ENCODE measurements around the gene CFAP52. TPM values are rescaled to one million over a fixed set of nuclear protein-coding genes. Genes with fewer than 3 reads are reported as not detected.
A peak's percentile ranks its signal among the peaks of the same experiment; 100 is the strongest.

The CFAP52 gene
- total RNA-seq, 1 experiment from 2014 or later: not detected

GRCh38 chr17:9646546-9646885, 70.1 kb downstream of the CFAP52 start (continued):
- TF ChIP-seq ZFX (IDR thresholded peaks at IDR 0.05) (no peak), ZBTB33 (IDR thresholded peaks at IDR 0.05; ENCODE audit: extremely low read depth, insufficient replicate concordance, low read length) (no peak), FOSL1 (IDR thresholded peaks at IDR 0.05; ENCODE audit: low read depth) (no peak), POLR2AphosphoS5 (IDR thresholded peaks at IDR 0.05; ENCODE audit: low read depth, low read length) (no peak), SRF (IDR thresholded peaks at IDR 0.05; ENCODE audit: low read depth) (no peak), CBX3 (IDR thresholded peaks at IDR 0.05; ENCODE audit: low read depth) (no peak), JUND (IDR thresholded peaks at IDR 0.05) (no peak), SIN3A (IDR thresholded peaks at IDR 0.05; ENCODE audit: low read depth) (no peak), ELF1 (IDR thresholded peaks at IDR 0.05; ENCODE audit: borderline replicate concordance, low read depth) (no peak)

DNA sequence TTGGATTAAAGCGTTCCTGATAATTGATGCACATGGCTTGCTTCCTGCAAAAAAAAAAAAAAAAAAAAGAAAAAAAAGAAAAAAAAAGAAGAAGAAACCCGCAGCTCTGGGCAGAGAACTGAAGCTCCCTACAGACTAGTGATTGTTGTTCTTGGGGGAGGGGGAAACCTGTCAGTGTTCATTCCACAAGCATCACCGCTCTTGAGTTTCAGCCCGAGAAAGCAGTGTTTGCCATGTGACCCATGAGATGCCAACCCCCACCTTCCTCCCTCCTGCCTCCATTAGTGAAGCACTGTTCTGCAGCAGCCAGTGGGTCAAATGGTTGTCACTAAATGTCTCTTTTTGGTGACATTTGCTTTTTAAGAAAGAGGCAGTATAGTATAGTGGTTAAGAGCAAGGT, 70.6 kb downstream of the CFAP52 start:
- Histone ChIP-seq H3K9me2 (ENCODE audit: insufficient read depth) (no peaks in the 10 kb centered on the region), H3K36me3 (ENCODE audit: control insufficient read depth in 1 of 2, insufficient read depth in 2 of 2, low read length in 2 of 2) (no peaks in the 10 kb centered on the region), H3K9ac (ENCODE audit: low read length) (peak overlapping the region; percentile 78; the same call in 1 of the 2 replicates), H3K79me2 (ENCODE audit: insufficient read depth, low read length) (peaks cover 12% of the 10 kb centered on the region), H2AFZ (ENCODE audit: low read depth, low read length, poor library complexity, severe bottlenecking) (no peak overlapping the region), H3K27ac (ENCODE audit: low read depth, low read length) (no peak overlapping the region), H3K4me3 (replicated peaks in 1 of 2; ENCODE audit: low read depth in 1 of 2, low read length in 2 of 2) (peak overlapping the region in 1 of 2 experiments; percentile 75; a peak in 2 of 4 replicates), H3K4me1 (ENCODE audit: control insufficient read depth in 1 of 2, insufficient read depth in 2 of 2, low read length in 2 of 2) (peaks cover 37 to 51% of the 10 kb centered on the region in 2 experiments), H3K9me3 (ENCODE audit: control insufficient read depth in 1 of 2, insufficient read depth in 1 of 2, low read depth in 1 of 2, low read length in 2 of 2) (no peaks in the 10 kb centered on the region), H3K4me2 (ENCODE audit: low read length) (peak overlapping the region; percentile 90), H3K27me3 (ENCODE audit: insufficient read depth, low read length) (no peaks in the 10 kb centered on the region), H4K20me1 (ENCODE audit: insufficient read depth) (no peaks in the 10 kb centered on the region)
- intact Hi-C loops (cut with micrococcal nuclease): no loop called here
- no peak for ATAC-seq
- ChIA-PET RAD21 (ENCODE audit: low non-redundant PET in 1 of 2, low total read pairs in 2 of 2, uncharacterized antibody in 2 of 2, unreplicated experiment in 2 of 2) (no interaction called here), POLR2A (no interaction called here), CTCF (no interaction called here)
- DNase-seq (ENCODE audit: low read depth, low spot score): no peak
- BruUV-seq (replicated peaks): no TSS peak
- no peak for TF ChIP-seq SRF (IDR thresholded peaks at IDR 0.05; ENCODE audit: low read depth)
- no peak for TF ChIP-seq POLR2AphosphoS5 (IDR thresholded peaks at IDR 0.05; ENCODE audit: low read depth, low read length)
- TF ChIP-seq YY1 (IDR thresholded peaks at IDR 0.05; ENCODE audit: extremely low read depth, insufficient replicate concordance, low read depth, low read length): no peak
- no peak for TF ChIP-seq REST (IDR thresholded peaks at IDR 0.05; ENCODE audit: low read depth)
- TF ChIP-seq SIN3A (IDR thresholded peaks at IDR 0.05; ENCODE audit: low read depth): no peak
- TF ChIP-seq ZNF274 (IDR thresholded peaks at IDR 0.05; ENCODE audit: low read depth, low read length): no peak
- no peak for TF ChIP-seq EZH2 (IDR thresholded peaks at IDR 0.05)
- TF ChIP-seq, protein P1, sequence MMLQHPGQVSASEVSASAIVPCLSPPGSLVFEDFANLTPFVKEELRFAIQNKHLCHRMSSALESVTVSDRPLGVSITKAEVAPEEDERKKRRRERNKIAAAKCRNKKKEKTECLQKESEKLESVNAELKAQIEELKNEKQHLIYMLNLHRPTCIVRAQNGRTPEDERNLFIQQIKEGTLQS (IDR thresholded peaks at IDR 0.05): no peak
- no peak for TF ChIP-seq EZH2phosphoT487 (IDR thresholded peaks at IDR 0.05; ENCODE audit: borderline replicate concordance)
- TF ChIP-seq ELF1 (IDR thresholded peaks at IDR 0.05; ENCODE audit: borderline replicate concordance, low read depth): no peak
- no peak for TF ChIP-seq CTCF (IDR thresholded peaks at IDR 0.05 in 2 of 3, conservative IDR thresholded peaks at IDR 0.05 in 1 of 3; ENCODE audit: borderline replicate concordance in 1 of 3, insufficient read depth in 1 of 3, low read depth in 2 of 3, low read length in 2 of 3)
